HAP-1 (cell line): ENCODE data around the gene UBTF.

Experiments used
- DNase-seq, 2 experiments: peaks; one replicate each; pipeline ENCODE4 v3.0.0-alpha.2; 2016 to 2020; ENCODE audit warnings: low spot score in 2 of 2
- H3K27me3 ChIP-seq: fragments of 250-450 bp; sonication (Bioruptor Pico); 2 replicates; pipeline ENCODE4 v1.5.1; 2020; ENCODE audit warnings: low read depth, mild to moderate bottlenecking, moderate library complexity
- H3K36me3 ChIP-seq: fragments of 250-450 bp; sonication (Bioruptor Pico); replicated peaks from 2 replicates; pipeline ENCODE4 v1.5.1; 2020; ENCODE audit warnings: mild to moderate bottlenecking
- H3K4me1 ChIP-seq: fragments of 250-450 bp; sonication (Bioruptor Pico); 2 replicates; pipeline ENCODE4 v1.5.1; 2020; ENCODE audit warnings: mild to moderate bottlenecking
- H3K4me3 ChIP-seq: fragments of 250-450 bp; sonication (Bioruptor Pico); 2 replicates; pipeline ENCODE4 v1.5.1; 2020; ENCODE audit warnings: mild to moderate bottlenecking, moderate library complexity
- H3K9me3 ChIP-seq: fragments of 250-450 bp; sonication (Bioruptor Pico); 2 replicates; pipeline ENCODE4 v1.5.1; 2020; ENCODE audit warnings: mild to moderate bottlenecking, moderate library complexity
- in situ Hi-C: fragments of 300-500 bp; cut with MboI; formaldehyde crosslinking; loops from 3 replicates; pipeline ENCODE4 v1.14.3; 2020; ENCODE audit warnings: low sequenced_read_pairs, inconsistent platforms, mixed read lengths

UBTF gene

GRCh38 chr17:44219616-44220212 lies at the start of gene UBTF:
Gene UBTF (minus strand): TSS chr17:44219675. CDS start chr17:44218229, 1,446 bp downstream.
- peak; percentile 48 to 83 for DNase-seq
- peaks cover 10% of the 10 kb centered on the region for H3K4me1 ChIP-seq
- H3K9me3 ChIP-seq = no peaks in the 10 kb centered on the region
- in situ Hi-C loops = no loop called here
- peaks cover 22% of the 10 kb centered on the region for H3K36me3 ChIP-seq
- no peaks in the 10 kb centered on the region for H3K27me3 ChIP-seq
- peak within 1 kb of the TSS; percentile 76 for H3K4me3 ChIP-seq

GRCh38 chr17:44268709-44269534 lies 49.4 kb upstream of the UBTF start:
- in situ Hi-C loops = no loop called here
- DNase-seq = no peak
- Histone ChIP-seq H3K4me1 (no peaks in the 10 kb centered on the region), H3K9me3 (no peaks in the 10 kb centered on the region), H3K27me3 (no peaks in the 10 kb centered on the region), H3K36me3 (no peaks in the 10 kb centered on the region), H3K4me3 (no peak overlapping the region)

GRCh38 chr17:44267818-44268490 lies 48.5 kb upstream of the UBTF start, which contains the start of gene SLC4A1:
Gene SLC4A1 (minus strand): TSS chr17:44268135. CDS start chr17:44262866, 5,269 bp downstream.
- in situ Hi-C loops = no loop called here
- DNase-seq = no peak
- H3K36me3 ChIP-seq = no peaks in the 10 kb centered on the region
- H3K9me3 ChIP-seq = no peaks in the 10 kb centered on the region
- H3K4me1 ChIP-seq = no peaks in the 10 kb centered on the region
- no peak within 1 kb of the TSS for H3K4me3 ChIP-seq
- H3K27me3 ChIP-seq = peaks cover 4% of the 10 kb centered on the region; the same call in 1 of the 2 replicates

GRCh38 chr17:44267165-44267455 lies 47.6 kb upstream of the UBTF start:
- Histone ChIP-seq H3K9me3 (no peaks in the 10 kb centered on the region), H3K27me3 (peaks cover 6% of the 10 kb centered on the region; the same call in 1 of the 2 replicates), H3K4me1 (no peaks in the 10 kb centered on the region), H3K4me3 (no peak overlapping the region), H3K36me3 (no peaks in the 10 kb centered on the region)
- DNase-seq = no peak
- in situ Hi-C loops = no loop called here

GRCh38 chr17:44266402-44267164 lies 47.1 kb upstream of the UBTF start:
- Histone ChIP-seq H3K4me3 (no peak overlapping the region), H3K36me3 (no peaks in the 10 kb centered on the region), H3K4me1 (no peaks in the 10 kb centered on the region), H3K27me3 (peaks cover 6% of the 10 kb centered on the region; the same call in 1 of the 2 replicates), H3K9me3 (no peaks in the 10 kb centered on the region)
- no peak for DNase-seq
- in situ Hi-C loops = no loop called here

GRCh38 chr17:44263345-44263902 lies 43.9 kb upstream of the UBTF start:
- no peaks in the 10 kb centered on the region for H3K4me1 ChIP-seq
- H3K4me3 ChIP-seq = no peak overlapping the region
- H3K36me3 ChIP-seq = no peaks in the 10 kb centered on the region
- DNase-seq = no peak
- H3K9me3 ChIP-seq = no peaks in the 10 kb centered on the region
- H3K27me3 ChIP-seq = peaks cover 6% of the 10 kb centered on the region; the same call in 1 of the 2 replicates
- in situ Hi-C loops = no loop called here

GRCh38 chr17:44262654-44263225 lies 43.3 kb upstream of the UBTF start:
- no peak overlapping the region for H3K4me3 ChIP-seq
- in situ Hi-C loops = no loop called here
- no peak for DNase-seq
- H3K4me1 ChIP-seq = no peaks in the 10 kb centered on the region
- no peaks in the 10 kb centered on the region for H3K36me3 ChIP-seq
- H3K9me3 ChIP-seq = no peaks in the 10 kb centered on the region
- peaks cover 6% of the 10 kb centered on the region; the same call in 1 of the 2 replicates for H3K27me3 ChIP-seq

GRCh38 chr17:44260296-44260695 lies 40.8 kb upstream of the UBTF start:
- in situ Hi-C loops = no loop called here
- Histone ChIP-seq H3K4me3 (no peak overlapping the region), H3K27me3 (peaks cover 9% of the 10 kb centered on the region; the same call in 1 of the 2 replicates), H3K36me3 (no peaks in the 10 kb centered on the region), H3K4me1 (no peaks in the 10 kb centered on the region), H3K9me3 (no peaks in the 10 kb centered on the region)
- no peak for DNase-seq

GRCh38 chr17:44258811-44259351 lies 39.4 kb upstream of the UBTF start:
- no peaks in the 10 kb centered on the region for H3K4me1 ChIP-seq
- H3K4me3 ChIP-seq = no peak overlapping the region
- H3K36me3 ChIP-seq = no peaks in the 10 kb centered on the region
- H3K27me3 ChIP-seq = peaks cover 9% of the 10 kb centered on the region; the same call in 1 of the 2 replicates
- in situ Hi-C loops = no loop called here
- H3K9me3 ChIP-seq = no peaks in the 10 kb centered on the region
- no peak for DNase-seq

GRCh38 chr17:44257815-44258760 lies 38.6 kb upstream of the UBTF start:
- Histone ChIP-seq H3K36me3 (no peaks in the 10 kb centered on the region), H3K4me1 (no peaks in the 10 kb centered on the region), H3K27me3 (peaks cover 7% of the 10 kb centered on the region; the same call in 1 of the 2 replicates), H3K4me3 (no peak overlapping the region), H3K9me3 (no peaks in the 10 kb centered on the region)
- no peak for DNase-seq
- in situ Hi-C loops = no loop called here

- in situ Hi-C loops = no loop called here
- Histone ChIP-seq H3K27me3 (0 out of 2 replicates have a peak, but pooled peaks cover 3% of the 10 kb centered on the region), H3K4me3 (no peak overlapping the region), H3K9me3 (no peaks in the 10 kb centered on the region), H3K4me1 (no peaks in the 10 kb centered on the region), H3K36me3 (no peaks in the 10 kb centered on the region)
- no peak for DNase-seq
These were observed 37.2 kb upstream of the UBTF start for GRCh38 chr17:44256671-44257070.

- in situ Hi-C loops = no loop called here
- no peaks in the 10 kb centered on the region for H3K36me3 ChIP-seq
- no peaks in the 10 kb centered on the region for H3K4me1 ChIP-seq
- no peaks in the 10 kb centered on the region for H3K9me3 ChIP-seq
- no peak overlapping the region for H3K4me3 ChIP-seq
- DNase-seq = no peak
- 0 out of 2 replicates have a peak, but pooled peaks cover 3% of the 10 kb centered on the region for H3K27me3 ChIP-seq
These were observed 36.4 kb upstream of the UBTF start for GRCh38 chr17:44255915-44256314.
